ENCODE measurements around the gene HIPK2.
"Not testable (repeated sequence)": the region's sequence is repeated elsewhere in the genome, so short reads cannot be mapped to it uniquely, and the experiment has no call there.

Gene HIPK2

GRCh38 chr7:139559364-139560105 is 218.3 kb downstream of the HIPK2 start:
- no peak for DNase-seq

GRCh38 chr7:139557857-139558581 is 219.8 kb downstream of the HIPK2 start:
- no peak for DNase-seq

- DNase-seq = not testable (repeated sequence)
Observed at GRCh38 chr7:139553991-139554700, 223.7 kb downstream of the HIPK2 start.

GRCh38 chr7:139548302-139549028 is 229.3 kb downstream of the HIPK2 start:
- DNase-seq = no peak

GRCh38 chr7:139544645-139545044 is 233.2 kb downstream of the HIPK2 start:
- DNase-seq = no peak

GRCh38 chr7:139543801-139544603 is 233.8 kb downstream of the HIPK2 start:
- no peak for DNase-seq

- DNase-seq = no peak
Observed at GRCh38 chr7:139542308-139543151, 235.3 kb downstream of the HIPK2 start.

- DNase-seq = no peak
Observed at GRCh38 chr7:139541600-139542307, 236.0 kb downstream of the HIPK2 start.

- no peak for DNase-seq
Observed at GRCh38 chr7:139540203-139540602, 237.6 kb downstream of the HIPK2 start.

- DNase-seq = no peak
Observed at GRCh38 chr7:139538881-139539635, 238.7 kb downstream of the HIPK2 start.

- DNase-seq = no peak
Observed at GRCh38 chr7:139536152-139536551, 241.6 kb downstream of the HIPK2 start.

- no peak for DNase-seq
Observed at GRCh38 chr7:139534966-139535651, 242.7 kb downstream of the HIPK2 start.

GRCh38 chr7:139534096-139534495 is 243.7 kb downstream of the HIPK2 start:
- DNase-seq = no peak

- no peak for DNase-seq
Observed at GRCh38 chr7:139532636-139533155, 245.1 kb downstream of the HIPK2 start.

GRCh38 chr7:139531094-139531493 is 246.7 kb downstream of the HIPK2 start:
- DNase-seq = no peak

- DNase-seq = no peak
Observed at GRCh38 chr7:139526578-139527544, 250.9 kb downstream of the HIPK2 start.

GRCh38 chr7:139525750-139526149 is 252.0 kb downstream of the HIPK2 start:
- DNase-seq = no peak

- no peak for DNase-seq
Observed at GRCh38 chr7:139525239-139525638, 252.6 kb downstream of the HIPK2 start.

Measured in NCI-H2081 treated with DMSO at 0.1 percent for 48 hours (cell line).